GM12878 (cell line): Measurements from ENCODE around the gene NRP2. TPM values are rescaled to one million over a fixed set of nuclear protein-coding genes. Genes with fewer than 3 reads are reported as not detected.

Source experiments
- ATAC-seq: fragments of 200-7000 bp; cut with Tn5 transposase; 3 replicates; pipeline ENCODE4 v1.9.1; 2020; ENCODE audit warnings: mild to moderate bottlenecking, moderate library complexity
- BruUV-seq: library from RNA; stranded (reverse); fragments of 400-500 nt; replicated peaks from 2 replicates; lab custom pipeline; 2021; lab: Mats Ljungman, UMichigan
- CTCF ChIA-PET: fragments of 300-600 bp; sonication (Branson Sonifier 250); formaldehyde crosslinking; extraction: SDS; loops from one replicate; lab custom pipeline; 2021; ENCODE audit warnings: inconsistent platforms; lab: Yijun Ruan, JAX
- POLR2A ChIA-PET: fragments of 350-600 bp; formaldehyde crosslinking; extraction: SDS; loops from one replicate; lab custom pipeline; 2021; ENCODE audit warnings: inconsistent platforms; lab: Charles Lee
- RAD21 ChIA-PET: fragments of 300-600 bp; sonication (Branson Sonifier 250); formaldehyde crosslinking; loops from one replicate; lab custom pipeline; 2023; ENCODE audit warnings: antibody characterized with exemption; ENCODE audit not compliant: unreplicated experiment; lab: Charles Lee
- SMC1A ChIA-PET: fragments of 300-600 bp; sonication (Branson Sonifier 250); formaldehyde crosslinking; loops from one replicate; lab custom pipeline; 2023; ENCODE audit not compliant: unreplicated experiment, uncharacterized antibody; lab: Charles Lee
- DNase-seq: peaks from one replicate; pipeline ENCODE4 v3.0.0-alpha.2; 2011; ENCODE audit warnings: low read depth, low spot score
- FAIRE-seq: peaks from 3 replicates; lab custom pipeline; 2011; peaks lifted over from hg19 to GRCh38; lab: Jason Lieb, UNC
- H2AFZ ChIP-seq: 2 replicates; pipeline ENCODE4 v1.6.0; 2011; ENCODE audit warnings: low read depth, low read length, control low read depth; ENCODE audit not compliant: control insufficient read depth
- H3K27ac ChIP-seq: 2 replicates; pipeline ENCODE4 v1.5.1; 2011; ENCODE audit warnings: control low read depth; ENCODE audit not compliant: control insufficient read depth, insufficient read depth
- H3K27me3 ChIP-seq, 2 experiments: replicated peaks in 1 of 2; 2 replicates each; pipeline versions ENCODE4 v1.6.0 to v1.6.1; 2011; ENCODE audit warnings: low read length in 1 of 2; ENCODE audit not compliant: control insufficient read depth in 2 of 2, insufficient read depth in 2 of 2
- H3K36me3 ChIP-seq, 2 experiments: 2 replicates each; pipeline ENCODE4 v1.5.1; 2011; ENCODE audit warnings: low read length in 1 of 2; ENCODE audit not compliant: control insufficient read depth in 2 of 2, insufficient read depth in 2 of 2
- H3K4me1 ChIP-seq: 2 replicates; pipeline ENCODE4 v1.6.1; 2011; ENCODE audit warnings: mild to moderate bottlenecking, low read length, moderate library complexity, mixed read lengths; ENCODE audit not compliant: control insufficient read depth, insufficient read depth
- H3K4me2 ChIP-seq: 2 replicates; pipeline ENCODE4 v1.6.0; 2011; ENCODE audit warnings: control low read depth; ENCODE audit not compliant: control insufficient read depth, insufficient read depth
- H3K4me3 ChIP-seq: fragments of 200-600 bp; sonication (generic); 2 replicates; pipeline ENCODE4 v1.5.1; 2016
- H3K79me2 ChIP-seq: 2 replicates; pipeline ENCODE4 v1.6.0; 2011; ENCODE audit warnings: low read length; ENCODE audit not compliant: control insufficient read depth, insufficient read depth
- H3K9ac ChIP-seq: 2 replicates; pipeline ENCODE4 v1.8.0; 2011; ENCODE audit warnings: low read length, control low read depth, mixed read lengths; ENCODE audit not compliant: control insufficient read depth, insufficient read depth
- H3K9me3 ChIP-seq: replicated peaks from 3 replicates; pipeline ENCODE4 v1.5.1; 2011; ENCODE audit warnings: mild to moderate bottlenecking, low read length; ENCODE audit not compliant: control insufficient read depth, insufficient read depth
- H4K20me1 ChIP-seq: 2 replicates; pipeline ENCODE4 v1.6.0; 2011; ENCODE audit not compliant: control insufficient read depth, insufficient read depth
- CTCF ChIP-seq, 3 experiments: IDR thresholded peaks in 2 of 3; conservative IDR thresholded peaks in 1 of 3; 2 replicates each; pipeline ENCODE4 v1.5.1; 2011; ENCODE audit warnings: low read depth in 3 of 3, low read length in 3 of 3, mild to moderate bottlenecking in 3 of 3, control low read depth in 2 of 3, moderate library complexity in 2 of 3, inconsistent platforms in 1 of 3, mixed read lengths in 1 of 3; ENCODE audit not compliant: control insufficient read depth in 2 of 3, insufficient read depth in 1 of 3; ENCODE audit errors: extremely low read depth in 1 of 3
- ETV6 ChIP-seq, 2 experiments: fragments of 450-650 bp in 1 of 2; IDR thresholded peaks in 1 of 2; conservative IDR thresholded peaks in 1 of 2; 2 replicates each; pipeline ENCODE4 v1.6.1; 2014; ENCODE audit warnings: antibody characterized with exemption in 1 of 2, borderline replicate concordance in 1 of 2, low read depth in 1 of 2, mild to moderate bottlenecking in 1 of 2, moderate library complexity in 1 of 2
- FOXK2 ChIP-seq: fragments of 450-650 bp; IDR thresholded peaks from 2 replicates; pipeline ENCODE4 v1.6.1; 2017; ENCODE audit warnings: mild to moderate bottlenecking, moderate library complexity
- YBX1 ChIP-seq: fragments of 450-650 bp; IDR thresholded peaks from 2 replicates; pipeline ENCODE4 v1.6.1; 2016; ENCODE audit warnings: antibody characterized with exemption
- ZBED1 ChIP-seq: IDR thresholded peaks from 2 replicates; pipeline ENCODE4 v1.6.1; 2016; ENCODE audit warnings: borderline replicate concordance
- WGBS: methylation state at CpG from one replicate; pipeline ENCODE4 v1.1.6; 2016; ENCODE audit warnings: low lambda C conversion rate; ENCODE audit not compliant: insufficient replicate concordance, insufficient coverage; ENCODE audit errors: missing lambda C conversion rate; 5-methylcytosine and 5-hydroxymethylcytosine counted together
- in situ Hi-C: fragments of 300-500 bp; cut with MboI; formaldehyde crosslinking; loops from 9 replicates; pipeline ENCODE4 v1.14.3; 2018; ENCODE audit warnings: mixed read lengths
- intact Hi-C: fragments of 100-400 bp; cut with micrococcal nuclease; formaldehyde crosslinking; loops from one replicate; pipeline ENCODE4 v1.14.2; 2022; ENCODE audit not compliant: unreplicated experiment
- polyA plus RNA-seq, 11 experiments: library from polyadenylated mRNA; depleted of rRNA in 4 of 11; unstranded in 6 of 11; stranded (reverse) in 5 of 11; fragments of >200 nt; fragmentation: Nextera tagmentation in 4 of 11; fragmentation: Illumina TruSeq in 1 of 11; extraction: Ambion mirVana in 4 of 11; extraction: Trizol in 1 of 11; gene quantifications; 1 replicate in 1 of 11; 2 replicates in 10 of 11; pipeline versions ENCODE4 v1.2.1 to v1.2.3, GENCODE V29; 2011 to 2016; ENCODE audit warnings: inconsistent platforms in 2 of 11, missing spikeins in 2 of 11, low read depth in 1 of 11
- total RNA-seq, 4 experiments: library from RNA; depleted of rRNA in 3 of 4; stranded (reverse); fragments of >200 nt in 3 of 4; fragmentation: Illumina TruSeq in 1 of 4; extraction: Trizol in 1 of 4; gene quantifications; 2 replicates each; pipeline versions ENCODE4 v1.2.1 to v1.2.3, GENCODE V29; 2013 to 2021

The NRP2 gene
- total and polyA plus RNA-seq, 10 of the 15 experiments (the other 5 are each of a cell fraction or from before 2014, with no cell fraction given) = 0.06 to 1.2 (median 0.46) TPM

GRCh38 chr2:205778356-205778755 lies 96.1 kb downstream of the NRP2 start:
- H3K4me1 ChIP-seq = no peaks in the 10 kb centered on the region
- intact Hi-C loops = no loop called here
- CTCF ChIA-PET = interaction anchor here (0.7 to 7.2 kb wide), 3 partner anchors 53 to 147 kb away, joined by 3 to 57 read pairs (median 5); no protein-coding TSS in a partner anchor
- no peaks in the 10 kb centered on the region for H3K79me2 ChIP-seq
- RAD21 ChIA-PET = interaction anchor here (0.7 to 4.0 kb wide), 2 partner anchors 108 to 170 kb away, joined by 3 to 24 read pairs; no protein-coding TSS in a partner anchor
- TF ChIP-seq CTCF (IDR thresholded peaks at IDR 0.05 in 2 of 3, conservative IDR thresholded peaks at IDR 0.05 in 1 of 3; ENCODE audit: control insufficient read depth in 2 of 3, extremely low read depth in 1 of 3, insufficient read depth in 1 of 3, low read depth in 3 of 3, low read length in 3 of 3) (no peak), FOXK2 (no peak), ZBED1 (no peak), ETV6 (conservative IDR thresholded peaks at IDR 0.05 in 1 of 2, IDR thresholded peaks at IDR 0.05 in 1 of 2; ENCODE audit: borderline replicate concordance in 1 of 2, low read depth in 1 of 2) (no peak), YBX1 (no peak)
- POLR2A ChIA-PET = no interaction called here
- no peaks in the 10 kb centered on the region for H4K20me1 ChIP-seq
- no peak for FAIRE-seq
- H3K4me3 ChIP-seq = no peak overlapping the region
- H2AFZ ChIP-seq = no peak overlapping the region
- 18% methylated on average over 3 of the region's 3 CpGs for WGBS
- no peaks in the 10 kb centered on the region for H3K27me3 ChIP-seq
- no peak overlapping the region for H3K4me2 ChIP-seq
- no peak overlapping the region for H3K9ac ChIP-seq
- H3K36me3 ChIP-seq = no peaks in the 10 kb centered on the region
- no peak overlapping the region for H3K27ac ChIP-seq
- in situ Hi-C loops = loop anchor here (10.0 kb wide), 1 partner anchor 106 kb away; no protein-coding TSS in a partner anchor
- BruUV-seq = no TSS peak
- no peak for DNase-seq
- H3K9me3 ChIP-seq = no peaks in the 10 kb centered on the region
- no peak for ATAC-seq
- SMC1A ChIA-PET = no interaction called here
